Natural killer cell (primary cell): ENCODE data around the gene HDAC8. TPM values are rescaled to one million over a fixed set of nuclear protein-coding genes. Genes with fewer than 3 reads are reported as not detected.
"Not testable (repeated sequence)": the region's sequence is repeated elsewhere in the genome, so short reads cannot be mapped to it uniquely, and the experiment has no call there.

Experiments used
- ATAC-seq, 3 donors: fragments of 150-1000 bp in 2 of 3; fragments of 200-7000 bp in 1 of 3; cut with Tn5 transposase; 1 replicate in 1 of 3; 2 replicates in 2 of 3; pipeline ENCODE4 v1.10.0; 2021; ENCODE audit warnings: mild to moderate bottlenecking in 2 of 3, moderate library complexity in 2 of 3
- DNase-seq, 2 donors: peaks; one replicate each; pipeline versions ENCODE4 v3.0.0 to v3.0.0-alpha.2; 2013 to 2021; ENCODE audit warnings: mixed read lengths in 1 of 2
- H3K27ac ChIP-seq: one replicate; pipeline ENCODE4 v1.5.1; 2013; ENCODE audit warnings: mild to moderate bottlenecking, low read length
- H3K27me3 ChIP-seq: one replicate; pipeline ENCODE4 v1.6.1; 2013; ENCODE audit warnings: low read length; ENCODE audit not compliant: control insufficient read depth, insufficient read depth
- H3K36me3 ChIP-seq: one replicate; pipeline ENCODE4 v1.6.1; 2013; ENCODE audit warnings: low read length; ENCODE audit not compliant: control insufficient read depth, insufficient read depth
- H3K4me1 ChIP-seq: one replicate; pipeline ENCODE4 v1.6.1; 2013; ENCODE audit warnings: low read length; ENCODE audit not compliant: control insufficient read depth, insufficient read depth
- H3K4me3 ChIP-seq: one replicate; pipeline ENCODE4 v1.5.1; 2013; ENCODE audit warnings: low read length
- H3K9me3 ChIP-seq: one replicate; pipeline ENCODE4 v1.6.1; 2013; ENCODE audit warnings: low read length; ENCODE audit not compliant: control insufficient read depth, insufficient read depth
- H3K27ac Mint-ChIP-seq, 2 donors: one replicate each; pipeline ENCODE4 v1.8.0; 2022; ENCODE audit warnings: mild to moderate bottlenecking in 2 of 2, mixed read lengths in 2 of 2, moderate library complexity in 1 of 2
- H3K27me3 Mint-ChIP-seq, 2 donors: one replicate each; pipeline ENCODE4 v1.8.0; 2022; ENCODE audit warnings: low read depth in 2 of 2, mixed read lengths in 2 of 2
- H3K36me3 Mint-ChIP-seq: one replicate; pipeline ENCODE4 v1.8.0; 2022; ENCODE audit warnings: mixed read lengths
- H3K4me1 Mint-ChIP-seq, 2 donors: one replicate each; pipeline ENCODE4 v1.8.0; 2022; ENCODE audit warnings: mixed read lengths in 2 of 2
- H3K4me3 Mint-ChIP-seq: one replicate; pipeline ENCODE4 v1.8.0; 2022; ENCODE audit warnings: mild to moderate bottlenecking, moderate library complexity, mixed read lengths
- H3K9me3 Mint-ChIP-seq, 2 donors: one replicate each; pipeline ENCODE4 v1.8.0; 2022; ENCODE audit warnings: mixed read lengths in 2 of 2
- CTCF ChIP-seq: fragments of 200-600 bp; IDR thresholded peaks from one replicate; pipeline ENCODE4 v1.8.0; 2022; ENCODE audit warnings: antibody characterized with exemption
- WGBS: methylation state at CpG from one replicate; pipeline ENCODE4 v1.1.7; 2013; ENCODE audit warnings: missing lambda C conversion rate; ENCODE audit not compliant: insufficient coverage; 5-methylcytosine and 5-hydroxymethylcytosine counted together
- intact Hi-C: fragments of 100-400 bp; cut with micrococcal nuclease; formaldehyde crosslinking; loops from one replicate; pipeline ENCODE4 v1.14.2; 2022
- total RNA-seq, 4 donors: library from RNA; stranded (reverse); fragments of 120-200 nt in 1 of 4; gene quantifications; one replicate each; pipeline versions ENCODE4 v1.2.3 to v1.2.4, GENCODE V29; 2013 to 2022

Gene HDAC8
- total RNA-seq, 3 donors from 2014 or later (not counting 1 experiment from before 2014, with no cell fraction given), result 24.3 to 30.4 (median 26.6) TPM

GRCh38 chrX:72495046-72495445, 77.6 kb downstream of the HDAC8 start:
- Histone ChIP-seq H3K27me3 (no peaks in the 10 kb centered on the region), H3K9me3 (no peaks in the 10 kb centered on the region), H3K4me3 (no peak overlapping the region), H3K36me3 (no peaks in the 10 kb centered on the region), H3K4me1 (no peaks in the 10 kb centered on the region), H3K27ac (no peak overlapping the region)
- no peak overlapping the region for H3K27ac Mint-ChIP-seq
- ATAC-seq (no peak), DNase-seq (no peak)
- H3K36me3 Mint-ChIP-seq, result peaks cover 8% of the 10 kb centered on the region
- H3K4me3 Mint-ChIP-seq, result no peak overlapping the region
- no peaks in the 10 kb centered on the region for H3K27me3 Mint-ChIP-seq
- intact Hi-C loops, result no loop called here
- no peak for TF ChIP-seq CTCF
- peaks cover 16 to 18% of the 10 kb centered on the region in 2 donors for H3K4me1 Mint-ChIP-seq
- H3K9me3 Mint-ChIP-seq, result no peaks in the 10 kb centered on the region
- WGBS, result 99% methylated on average over 6 of the region's 6 CpGs

- Histone ChIP-seq H3K36me3 (peaks cover 7% of the 10 kb centered on the region), H3K27ac (no peak overlapping the region), H3K4me1 (no peaks in the 10 kb centered on the region), H3K9me3 (no peaks in the 10 kb centered on the region), H3K4me3 (no peak overlapping the region), H3K27me3 (no peaks in the 10 kb centered on the region)
- DNase-seq, result no peak
- ATAC-seq, result no peak
- no peaks in the 10 kb centered on the region for H3K27me3 Mint-ChIP-seq
- H3K36me3 Mint-ChIP-seq, result peaks cover 8% of the 10 kb centered on the region
- no peak overlapping the region for H3K4me3 Mint-ChIP-seq
- intact Hi-C loops, result no loop called here
- H3K27ac Mint-ChIP-seq, result peak overlapping the region in 1 of 2 donors; percentile 13
- no peaks in the 10 kb centered on the region for H3K9me3 Mint-ChIP-seq
- TF ChIP-seq CTCF, result no peak
- WGBS, result no CpG with 5 or more reads among the region's 1 CpG
- peaks cover 10% of the 10 kb centered on the region in 2 donors for H3K4me1 Mint-ChIP-seq
Observed at GRCh38 chrX:72492499-72492898, 80.1 kb downstream of the HDAC8 start.

- intact Hi-C loops, H3K4me3 ChIP-seq, H3K9me3 ChIP-seq, H3K27me3 Mint-ChIP-seq, ATAC-seq, H3K36me3 ChIP-seq, H3K27me3 ChIP-seq, H3K27ac ChIP-seq, H3K27ac Mint-ChIP-seq, H3K4me1 ChIP-seq, H3K36me3 Mint-ChIP-seq, DNase-seq, H3K4me3 Mint-ChIP-seq, H3K9me3 Mint-ChIP-seq: not testable (repeated sequence)
- peaks cover 10 to 14% of the 10 kb centered on the region in 2 donors for H3K4me1 Mint-ChIP-seq
- WGBS, result no CpG with 5 or more reads among the region's 6 CpGs
Observed at GRCh38 chrX:72490221-72490620, 82.4 kb downstream of the HDAC8 start.

GRCh38 chrX:72487661-72488060, 85.0 kb downstream of the HDAC8 start:
- DNase-seq (no peak), ATAC-seq (no peak)
- Histone ChIP-seq H3K4me3 (no peak overlapping the region), H3K27ac (no peak overlapping the region), H3K9me3 (no peaks in the 10 kb centered on the region), H3K4me1 (no peaks in the 10 kb centered on the region), H3K27me3 (no peaks in the 10 kb centered on the region), H3K36me3 (peaks cover 7% of the 10 kb centered on the region)
- H3K4me1 Mint-ChIP-seq, result peaks cover 7 to 12% of the 10 kb centered on the region in 2 donors
- H3K27me3 Mint-ChIP-seq, result no peaks in the 10 kb centered on the region
- WGBS, result 100% methylated on average over 1 of the region's 1 CpG
- no peaks in the 10 kb centered on the region for H3K36me3 Mint-ChIP-seq
- no peaks in the 10 kb centered on the region for H3K9me3 Mint-ChIP-seq
- no peak overlapping the region for H3K4me3 Mint-ChIP-seq
- H3K27ac Mint-ChIP-seq, result no peak overlapping the region
- TF ChIP-seq CTCF, result no peak
- intact Hi-C loops, result no loop called here
